COLO829 (cell line): ENCODE results near the gene MFAP1.
"Not testable (repeated sequence)": the region's sequence is repeated elsewhere in the genome, so short reads cannot be mapped to it uniquely, and the experiment has no call there.

ENCODE experiments used
- DNase-seq: peaks from one replicate; pipeline ENCODE4 v3.0.0; 2012; ENCODE audit warnings: low spot score

The MFAP1 gene

GRCh38 chr15:43815064-43815463 is 9.4 kb downstream of the MFAP1 start:
- not testable (repeated sequence) for DNase-seq

DNA sequence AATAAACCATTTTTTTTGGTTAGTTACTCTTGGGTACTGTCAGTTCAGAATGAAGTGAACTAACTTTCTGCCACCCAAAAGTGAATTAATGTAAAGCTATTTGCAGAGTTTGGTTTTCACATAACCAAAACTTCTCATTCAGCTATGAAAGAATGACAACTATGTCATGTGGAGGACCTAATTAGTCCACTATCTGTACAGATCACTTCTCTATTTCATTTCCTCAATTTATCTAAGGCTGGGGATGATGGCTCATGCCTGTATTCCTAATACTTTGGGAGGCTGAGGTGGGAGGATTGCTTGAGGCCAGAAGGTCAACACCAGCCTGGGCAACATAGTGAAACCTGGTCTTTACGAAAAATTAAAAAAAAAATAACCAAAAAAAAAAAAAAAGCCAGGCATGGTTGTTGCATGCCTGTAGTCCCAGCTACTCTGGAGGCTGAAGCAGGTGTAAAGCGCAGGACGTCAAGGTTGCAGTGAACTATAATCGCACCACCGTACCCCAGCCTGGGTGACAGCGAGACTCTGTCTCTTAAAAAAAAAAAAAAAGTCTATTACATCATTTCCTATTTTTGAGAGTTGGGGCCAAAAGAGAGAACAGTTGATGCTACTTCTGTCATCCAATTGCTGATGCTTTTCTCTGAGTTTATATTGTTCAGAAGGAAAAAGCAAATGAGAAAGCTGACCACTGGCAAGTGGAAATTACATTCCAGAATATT is 15.4 kb downstream of the MFAP1 start:
- DNase-seq = no peak

DNA sequence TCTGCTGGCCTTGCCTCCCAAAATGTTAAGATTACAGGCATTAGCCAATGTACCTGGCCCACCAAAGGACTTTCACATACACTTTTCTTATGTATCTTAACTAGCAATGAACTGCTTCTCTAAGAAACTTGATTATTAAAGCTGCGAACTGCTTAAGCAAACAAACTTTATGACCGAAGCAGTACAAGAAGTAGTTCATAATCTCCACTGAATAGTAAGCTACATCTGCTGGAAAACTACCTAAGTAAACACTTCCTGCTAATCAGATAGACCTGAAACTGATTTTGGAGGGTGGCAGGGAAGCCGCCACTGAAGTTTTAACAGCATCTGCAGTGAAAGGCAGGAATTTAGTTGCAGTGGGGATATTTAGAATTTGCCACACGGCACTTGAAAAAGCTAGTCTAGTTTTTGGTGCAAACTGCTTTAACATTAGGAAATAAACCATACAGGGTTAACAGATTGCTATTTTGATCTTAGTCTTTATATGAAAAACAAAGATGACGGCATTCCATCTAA is 16.0 kb downstream of the MFAP1 start:
- DNase-seq = no peak

- not testable (repeated sequence) for DNase-seq
Observed at GRCh38 chr15:43802676-43803075, 21.8 kb downstream of the MFAP1 start.

GRCh38 chr15:43800286-43801141 is 24.0 kb downstream of the MFAP1 start, which contains the start of gene HYPK:
Gene HYPK, plus strand, starts transcription at chr15:43800599. Its CDS starts 24 bp downstream, at chr15:43800623.
- DNase-seq = peak; percentile 66

GRCh38 chr15:43799945-43800285 is 24.6 kb downstream of the MFAP1 start, which contains the start of gene SERINC4:
Gene SERINC4, minus strand, starts transcription at chr15:43800220. Its CDS starts 234 bp downstream, at chr15:43799986.
- no peak for DNase-seq

DNA sequence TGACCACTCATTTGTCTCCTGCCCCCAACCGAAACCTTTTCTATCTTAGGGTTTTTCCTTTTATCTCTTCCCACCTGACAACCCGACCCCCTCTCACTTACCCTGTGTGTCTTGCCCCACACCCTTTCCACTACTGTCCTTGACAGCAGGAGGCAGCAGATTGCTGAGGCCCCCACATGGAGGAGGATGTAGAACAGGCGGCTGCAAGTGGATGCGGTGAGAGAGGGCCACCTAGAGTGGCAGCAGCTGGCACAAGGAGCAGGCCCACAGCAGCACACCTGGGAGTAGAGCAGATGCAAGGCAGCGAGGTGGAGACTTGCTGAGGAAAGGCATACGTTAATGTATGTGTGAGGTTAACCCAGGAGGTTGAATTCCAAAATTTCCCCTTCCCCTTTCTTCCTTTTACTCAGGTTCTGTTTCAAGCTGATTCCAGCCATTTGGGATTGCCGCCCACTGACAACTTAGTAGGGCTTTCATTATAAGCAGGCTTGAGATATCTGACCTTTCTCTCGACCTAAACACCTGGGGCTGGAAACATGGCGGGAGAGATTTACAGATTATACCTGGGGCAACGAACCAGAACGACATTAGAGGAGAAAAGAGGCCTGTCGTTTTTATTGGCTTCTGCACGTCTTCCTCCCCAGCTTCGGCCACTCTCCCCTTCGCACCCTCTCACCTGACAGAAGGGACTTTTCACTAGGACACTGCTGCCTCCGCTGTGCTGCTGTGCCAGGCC is 25.1 kb downstream of the MFAP1 start:
- DNase-seq = no peak

DNA sequence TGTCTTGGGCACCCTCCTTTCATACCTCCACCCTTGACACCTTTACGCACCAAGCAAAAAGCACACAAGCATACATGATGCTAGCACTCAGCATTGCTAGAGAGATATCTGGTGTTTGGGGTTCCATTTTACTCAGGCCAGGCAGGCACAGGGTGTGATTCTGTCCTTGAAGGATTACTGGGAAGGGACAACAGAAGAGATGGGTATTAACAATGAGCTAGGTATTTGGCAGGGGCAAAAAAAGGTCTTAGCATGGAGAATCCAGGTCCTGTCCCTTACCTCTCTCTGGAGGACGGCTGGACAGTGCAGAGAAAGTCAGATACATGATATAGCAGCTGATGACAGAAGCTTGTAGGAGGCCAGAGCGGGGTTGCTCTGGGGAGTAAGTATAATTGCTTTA is 27.9 kb downstream of the MFAP1 start:
- no peak for DNase-seq

GRCh38 chr15:43795997-43796396 is 28.5 kb downstream of the MFAP1 start:
- no peak for DNase-seq

GRCh38 chr15:43795197-43795596 is 29.3 kb downstream of the MFAP1 start:
- no peak for DNase-seq

- DNase-seq = no peak
Observed at GRCh38 chr15:43794269-43795037, 30.0 kb downstream of the MFAP1 start.

DNA sequence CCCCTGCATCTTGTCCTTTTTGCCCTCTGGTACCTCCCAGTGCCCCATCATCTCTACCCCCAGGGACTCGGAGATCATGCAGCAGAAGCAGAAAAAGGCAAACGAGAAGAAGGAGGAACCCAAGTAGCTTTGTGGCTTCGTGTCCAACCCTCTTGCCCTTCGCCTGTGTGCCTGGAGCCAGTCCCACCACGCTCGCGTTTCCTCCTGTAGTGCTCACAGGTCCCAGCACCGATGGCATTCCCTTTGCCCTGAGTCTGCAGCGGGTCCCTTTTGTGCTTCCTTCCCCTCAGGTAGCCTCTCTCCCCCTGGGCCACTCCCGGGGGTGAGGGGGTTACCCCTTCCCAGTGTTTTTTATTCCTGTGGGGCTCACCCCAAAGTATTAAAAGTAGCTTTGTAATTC is 30.8 kb downstream of the MFAP1 start:
- no peak for DNase-seq

GRCh38 chr15:43792761-43793476 is 31.6 kb downstream of the MFAP1 start:
- DNase-seq = peak; percentile 51

- DNase-seq = peak; percentile 99
Observed at GRCh38 chr15:43791993-43792760, 32.3 kb downstream of the MFAP1 start, which contains the start of gene SERF2. Gene SERF2, plus strand, starts transcription at chr15:43792320. Its CDS starts 57 bp downstream, at chr15:43792377.

- no peak for DNase-seq
Observed at GRCh38 chr15:43789409-43789808, 35.1 kb downstream of the MFAP1 start.

GRCh38 chr15:43779016-43779415 is 45.5 kb downstream of the MFAP1 start:
- no peak for DNase-seq

- peak; percentile 13 for DNase-seq
Observed at GRCh38 chr15:43777267-43777914, 47.1 kb downstream of the MFAP1 start.

GRCh38 chr15:43776718-43777266 is 47.7 kb downstream of the MFAP1 start, which contains the start of gene ELL3:
Gene ELL3, minus strand, starts transcription at chr15:43776966. Its CDS starts 65 bp downstream, at chr15:43776901.
- peak; percentile 11 for DNase-seq
